Melanocyte of skin (primary cell): ENCODE measurements around the gene MRGPRG. TPM values are rescaled to one million over a fixed set of nuclear protein-coding genes. Genes with fewer than 3 reads are reported as not detected.

ENCODE experiments used
- total RNA-seq, 2 donors: library from RNA; depleted of rRNA; stranded (reverse); fragments of >200 nt; gene quantifications; 2 replicates each; pipeline ENCODE4 v1.2.3, GENCODE V29; 2012

MRGPRG gene, protein sequence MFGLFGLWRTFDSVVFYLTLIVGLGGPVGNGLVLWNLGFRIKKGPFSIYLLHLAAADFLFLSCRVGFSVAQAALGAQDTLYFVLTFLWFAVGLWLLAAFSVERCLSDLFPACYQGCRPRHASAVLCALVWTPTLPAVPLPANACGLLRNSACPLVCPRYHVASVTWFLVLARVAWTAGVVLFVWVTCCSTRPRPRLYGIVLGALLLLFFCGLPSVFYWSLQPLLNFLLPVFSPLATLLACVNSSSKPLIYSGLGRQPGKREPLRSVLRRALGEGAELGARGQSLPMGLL
- not detected for total RNA-seq

GRCh38 chr11:3218483-3219280 is at the start of gene MRGPRG:
Gene MRGPRG, minus strand, starts transcription at chr11:3218813. Its CDS starts 0 bp downstream, at chr11:3218813.

GRCh38 chr11:3231851-3232744 is 13.5 kb upstream of the MRGPRG start, which contains the start of gene MRGPRE:
Gene MRGPRE, minus strand, starts transcription at chr11:3232417. Its CDS starts 3,618 bp downstream, at chr11:3228799.

Other genes with a start within 250 kb of the MRGPRG start
- 100 to 1,000 TPM in 1 of 2 donors, 10 to 100 TPM in 1; 68.1 to 149 TPM for gene NAP1L4, start 226.5 kb downstream of the MRGPRG start, total RNA-seq
- 10 to 100 TPM; 24.1 to 37.6 TPM for gene CARS1, start 161.4 kb downstream of the MRGPRG start, total RNA-seq
- 10 to 100 TPM; 62.6 to 85.3 TPM for gene OSBPL5, start 53.5 kb downstream of the MRGPRG start, total RNA-seq
- not detected for gene MRGPRE, start 13.6 kb upstream of the MRGPRG start, total RNA-seq
- 10 to 100 TPM; 13.4 to 16.7 TPM for gene ZNF195, start 160.3 kb upstream of the MRGPRG start, total RNA-seq